GM12878 (cell line): Measurements from ENCODE around the gene EFHD2. TPM values are rescaled to one million over a fixed set of nuclear protein-coding genes. Genes with fewer than 3 reads are reported as not detected.

Experiments used
- ASH2L ChIP-seq: fragments of 300-600, 200-600 bp; sonication (generic); IDR thresholded peaks from 2 replicates; pipeline ENCODE4 v1.6.1; 2017; ENCODE audit warnings: low read depth, mild to moderate bottlenecking, borderline replicate concordance
- CBFB ChIP-seq: IDR thresholded peaks from 2 replicates; pipeline ENCODE4 v1.6.1; 2016; ENCODE audit warnings: antibody characterized with exemption, low read depth
- CHD1 ChIP-seq: IDR thresholded peaks from 2 replicates; pipeline ENCODE4 v1.6.1; 2012; ENCODE audit warnings: low read depth, low read length, improper control_type of control experiment
- CHD4 ChIP-seq: fragments of 200-600 bp; sonication (generic); IDR thresholded peaks from 2 replicates; pipeline ENCODE4 v1.6.1; 2016; ENCODE audit warnings: mild to moderate bottlenecking
- EP300 ChIP-seq, 2 experiments: fragments of 150-350 bp in 1 of 2; IDR thresholded peaks; 2 replicates each; pipeline ENCODE4 v1.6.1; 2011 to 2012; ENCODE audit warnings: low read depth in 2 of 2, low read length in 2 of 2, borderline replicate concordance in 1 of 2, improper control_type of control experiment in 1 of 2, inconsistent platforms in 1 of 2; ENCODE audit not compliant: control insufficient read depth in 1 of 2
- FOS ChIP-seq: IDR thresholded peaks from 3 replicates; pipeline ENCODE4 v1.6.1; 2011; ENCODE audit warnings: borderline replicate concordance; ENCODE audit not compliant: insufficient read length; ENCODE audit errors: extremely low read depth
- MEF2B ChIP-seq: fragments of 450-650 bp; IDR thresholded peaks from 2 replicates; pipeline ENCODE4 v1.6.1; 2018; ENCODE audit warnings: mild to moderate bottlenecking, moderate library complexity; ENCODE audit not compliant: partially characterized antibody, poor library complexity, severe bottlenecking
- NR2C1 ChIP-seq: fragments of 450-650 bp; IDR thresholded peaks from 2 replicates; pipeline ENCODE4 v1.6.1; 2017; ENCODE audit warnings: antibody characterized with exemption, mild to moderate bottlenecking, moderate library complexity
- POLR2AphosphoS5 ChIP-seq: IDR thresholded peaks from 2 replicates; pipeline ENCODE4 v1.6.1; 2011; ENCODE audit warnings: mild to moderate bottlenecking, low read length, inconsistent platforms
- RAD21 ChIP-seq: IDR thresholded peaks from 2 replicates; pipeline ENCODE4 v1.6.1; 2011; ENCODE audit warnings: mild to moderate bottlenecking, low read depth, low read length, moderate library complexity; ENCODE audit not compliant: insufficient read depth
- RUNX3 ChIP-seq: IDR thresholded peaks from 2 replicates; pipeline ENCODE4 v1.6.1; 2012; ENCODE audit warnings: low read length, inconsistent platforms
- SMC3 ChIP-seq: IDR thresholded peaks from 2 replicates; pipeline ENCODE4 v1.6.1; 2011; ENCODE audit warnings: low read length, improper control_type of control experiment, borderline replicate concordance
- YY1 ChIP-seq: IDR thresholded peaks from 2 replicates; pipeline ENCODE4 v1.6.1; 2011; ENCODE audit warnings: low read depth, mild to moderate bottlenecking, low read length
- polyA plus RNA-seq, 11 experiments: library from polyadenylated mRNA; depleted of rRNA in 4 of 11; unstranded in 6 of 11; stranded (reverse) in 5 of 11; fragments of >200 nt; fragmentation: Nextera tagmentation in 4 of 11; fragmentation: Illumina TruSeq in 1 of 11; extraction: Ambion mirVana in 4 of 11; extraction: Trizol in 1 of 11; gene quantifications; 1 replicate in 1 of 11; 2 replicates in 10 of 11; pipeline versions ENCODE4 v1.2.1 to v1.2.3, GENCODE V29; 2011 to 2016; ENCODE audit warnings: inconsistent platforms in 2 of 11, missing spikeins in 2 of 11, low read depth in 1 of 11
- total RNA-seq, 4 experiments: library from RNA; depleted of rRNA in 3 of 4; stranded (reverse); fragments of >200 nt in 3 of 4; fragmentation: Illumina TruSeq in 1 of 4; extraction: Trizol in 1 of 4; gene quantifications; 2 replicates each; pipeline versions ENCODE4 v1.2.1 to v1.2.3, GENCODE V29; 2013 to 2021
- TF ChIP-seq, protein P1 (sequence below): fragments of 150-350 bp; IDR thresholded peaks from 2 replicates; pipeline ENCODE4 v1.6.1; 2016; ENCODE audit warnings: low read depth, low read length
- TF ChIP-seq, protein P2 (sequence below): IDR thresholded peaks from 2 replicates; pipeline ENCODE4 v1.6.1; 2012; ENCODE audit warnings: low read length, inconsistent platforms

Gene EFHD2
- total and polyA plus RNA-seq, 10 of the 15 experiments (the other 5 are each of a cell fraction or from before 2014, with no cell fraction given), result 4.0 to 114 (median 66.1) TPM

DNA sequence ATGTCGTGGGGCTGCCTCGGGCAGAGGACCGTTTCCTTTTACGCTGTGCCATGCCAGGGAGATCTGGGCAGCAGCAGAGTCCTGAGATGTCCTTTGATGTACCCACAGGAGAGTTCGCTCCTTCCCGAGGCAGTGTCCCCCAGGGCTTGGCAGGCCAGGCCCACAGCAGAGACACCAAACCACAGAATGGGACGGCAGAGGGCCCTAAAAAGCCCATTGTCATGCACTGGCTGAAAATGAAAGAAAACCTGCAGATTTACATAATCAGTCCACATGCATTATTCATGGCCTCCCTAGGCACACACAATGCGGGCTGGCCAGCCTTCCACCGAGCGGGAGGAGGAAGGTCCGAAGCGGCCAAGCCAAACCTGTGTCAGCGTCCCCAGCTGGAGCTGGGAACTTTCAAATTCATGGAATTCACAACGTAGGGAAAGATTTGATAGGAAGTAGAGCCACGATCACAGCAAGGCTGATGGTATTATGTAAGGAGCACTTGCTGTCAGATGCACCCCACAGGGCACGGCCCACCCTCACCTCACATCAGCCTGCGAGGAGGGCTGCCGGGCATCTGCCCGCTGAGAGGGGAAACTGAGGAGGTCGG is 25.3 kb upstream of the EFHD2 start (continued):
- TF ChIP-seq, protein P1, sequence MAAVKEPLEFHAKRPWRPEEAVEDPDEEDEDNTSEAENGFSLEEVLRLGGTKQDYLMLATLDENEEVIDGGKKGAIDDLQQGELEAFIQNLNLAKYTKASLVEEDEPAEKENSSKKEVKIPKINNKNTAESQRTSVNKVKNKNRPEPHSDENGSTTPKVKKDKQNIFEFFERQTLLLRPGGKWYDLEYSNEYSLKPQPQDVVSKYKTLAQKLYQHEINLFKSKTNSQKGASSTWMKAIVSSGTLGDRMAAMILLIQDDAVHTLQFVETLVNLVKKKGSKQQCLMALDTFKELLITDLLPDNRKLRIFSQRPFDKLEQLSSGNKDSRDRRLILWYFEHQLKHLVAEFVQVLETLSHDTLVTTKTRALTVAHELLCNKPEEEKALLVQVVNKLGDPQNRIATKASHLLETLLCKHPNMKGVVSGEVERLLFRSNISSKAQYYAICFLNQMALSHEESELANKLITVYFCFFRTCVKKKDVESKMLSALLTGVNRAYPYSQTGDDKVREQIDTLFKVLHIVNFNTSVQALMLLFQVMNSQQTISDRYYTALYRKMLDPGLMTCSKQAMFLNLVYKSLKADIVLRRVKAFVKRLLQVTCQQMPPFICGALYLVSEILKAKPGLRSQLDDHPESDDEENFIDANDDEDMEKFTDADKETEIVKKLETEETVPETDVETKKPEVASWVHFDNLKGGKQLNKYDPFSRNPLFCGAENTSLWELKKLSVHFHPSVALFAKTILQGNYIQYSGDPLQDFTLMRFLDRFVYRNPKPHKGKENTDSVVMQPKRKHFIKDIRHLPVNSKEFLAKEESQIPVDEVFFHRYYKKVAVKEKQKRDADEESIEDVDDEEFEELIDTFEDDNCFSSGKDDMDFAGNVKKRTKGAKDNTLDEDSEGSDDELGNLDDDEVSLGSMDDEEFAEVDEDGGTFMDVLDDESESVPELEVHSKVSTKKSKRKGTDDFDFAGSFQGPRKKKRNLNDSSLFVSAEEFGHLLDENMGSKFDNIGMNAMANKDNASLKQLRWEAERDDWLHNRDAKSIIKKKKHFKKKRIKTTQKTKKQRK, result no peak
- TF ChIP-seq CHD1, result no peak
- TF ChIP-seq EP300 (IDR thresholded peaks at IDR 0.05; ENCODE audit: borderline replicate concordance in 1 of 2, control insufficient read depth in 1 of 2, low read depth in 2 of 2, low read length in 2 of 2), result no peak
- no peak for TF ChIP-seq CHD4
- peak; percentile 43; the same call in 1 of the 2 replicates for TF ChIP-seq CBFB
- no peak for TF ChIP-seq NR2C1
- no peak for TF ChIP-seq MEF2B
- peak; percentile 77; the same call in 1 of the 2 replicates for TF ChIP-seq ASH2L
- TF ChIP-seq SMC3, result no peak; the same call in 1 of the 2 replicates
- TF ChIP-seq, protein P2, sequence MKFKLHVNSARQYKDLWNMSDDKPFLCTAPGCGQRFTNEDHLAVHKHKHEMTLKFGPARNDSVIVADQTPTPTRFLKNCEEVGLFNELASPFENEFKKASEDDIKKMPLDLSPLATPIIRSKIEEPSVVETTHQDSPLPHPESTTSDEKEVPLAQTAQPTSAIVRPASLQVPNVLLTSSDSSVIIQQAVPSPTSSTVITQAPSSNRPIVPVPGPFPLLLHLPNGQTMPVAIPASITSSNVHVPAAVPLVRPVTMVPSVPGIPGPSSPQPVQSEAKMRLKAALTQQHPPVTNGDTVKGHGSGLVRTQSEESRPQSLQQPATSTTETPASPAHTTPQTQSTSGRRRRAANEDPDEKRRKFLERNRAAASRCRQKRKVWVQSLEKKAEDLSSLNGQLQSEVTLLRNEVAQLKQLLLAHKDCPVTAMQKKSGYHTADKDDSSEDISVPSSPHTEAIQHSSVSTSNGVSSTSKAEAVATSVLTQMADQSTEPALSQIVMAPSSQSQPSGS, result no peak
- no peak for TF ChIP-seq POLR2AphosphoS5
- no peak for TF ChIP-seq FOS
- TF ChIP-seq YY1, result peak; percentile 41; the same call in 1 of the 2 replicates
- peak; percentile 74 for TF ChIP-seq RUNX3
- 0 out of 2 replicates have a peak, but pooled peaks have one; percentile 21 for TF ChIP-seq RAD21
